COLO829 (cell line): ENCODE data around the gene MED26.

Experiments used
- DNase-seq: peaks from one replicate; pipeline ENCODE4 v3.0.0; 2012; ENCODE audit warnings: low spot score

MED26 gene

DNA sequence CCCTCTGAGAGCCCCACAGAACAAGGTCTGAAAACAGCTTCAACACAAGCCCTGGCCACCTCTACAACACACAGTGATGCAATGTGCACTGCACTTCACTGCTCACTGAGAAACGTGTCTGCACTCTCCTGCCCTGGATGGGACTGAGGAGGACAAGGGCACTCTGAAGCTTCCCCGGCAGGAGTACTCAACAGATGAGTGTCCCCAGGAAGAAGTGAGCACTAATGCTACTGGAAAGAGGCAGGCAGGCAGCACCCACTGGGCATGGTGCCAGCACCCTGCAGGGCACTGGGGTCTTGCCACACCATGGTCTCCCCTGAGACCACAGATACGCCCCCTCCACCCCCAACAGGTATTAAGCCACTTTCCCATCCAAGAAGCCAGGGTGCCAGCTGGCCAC lies 38.1 kb downstream of the MED26 start:
- no peak for DNase-seq

DNA sequence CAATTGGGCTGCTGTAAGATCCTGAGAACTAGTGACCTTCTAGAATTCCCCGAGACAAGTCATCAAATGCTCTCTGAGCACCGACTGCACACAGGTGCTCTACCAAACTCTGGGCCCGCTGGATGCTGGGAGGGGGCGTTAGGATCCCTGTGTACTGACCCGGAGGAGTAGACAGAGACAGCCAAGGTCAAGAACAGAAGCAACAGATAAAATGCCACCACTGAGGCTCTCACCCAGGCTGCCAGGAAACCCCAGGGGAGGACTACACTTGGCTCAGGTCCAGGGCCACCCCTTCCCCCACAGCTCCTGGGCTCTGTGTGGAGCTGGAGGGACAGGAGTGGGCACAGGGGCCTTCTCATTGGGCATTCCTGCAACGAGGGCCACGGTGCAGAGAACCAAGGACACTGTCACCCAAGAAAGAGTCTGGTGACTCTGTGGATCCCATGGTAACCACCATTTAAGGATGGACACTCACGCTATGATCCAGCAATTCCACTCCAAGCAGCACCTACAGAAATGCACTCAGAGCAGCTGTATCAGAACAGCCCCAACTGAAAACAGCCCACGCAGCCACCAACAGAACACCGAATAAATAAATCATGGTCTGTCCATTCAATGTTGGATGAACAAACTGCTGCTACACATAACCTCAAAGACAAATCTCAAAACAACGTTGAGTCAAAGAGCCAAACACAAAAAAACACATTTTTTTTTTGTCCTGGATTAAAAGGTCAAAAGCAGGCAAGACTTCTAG lies 39.0 kb downstream of the MED26 start:
- no peak for DNase-seq

DNA sequence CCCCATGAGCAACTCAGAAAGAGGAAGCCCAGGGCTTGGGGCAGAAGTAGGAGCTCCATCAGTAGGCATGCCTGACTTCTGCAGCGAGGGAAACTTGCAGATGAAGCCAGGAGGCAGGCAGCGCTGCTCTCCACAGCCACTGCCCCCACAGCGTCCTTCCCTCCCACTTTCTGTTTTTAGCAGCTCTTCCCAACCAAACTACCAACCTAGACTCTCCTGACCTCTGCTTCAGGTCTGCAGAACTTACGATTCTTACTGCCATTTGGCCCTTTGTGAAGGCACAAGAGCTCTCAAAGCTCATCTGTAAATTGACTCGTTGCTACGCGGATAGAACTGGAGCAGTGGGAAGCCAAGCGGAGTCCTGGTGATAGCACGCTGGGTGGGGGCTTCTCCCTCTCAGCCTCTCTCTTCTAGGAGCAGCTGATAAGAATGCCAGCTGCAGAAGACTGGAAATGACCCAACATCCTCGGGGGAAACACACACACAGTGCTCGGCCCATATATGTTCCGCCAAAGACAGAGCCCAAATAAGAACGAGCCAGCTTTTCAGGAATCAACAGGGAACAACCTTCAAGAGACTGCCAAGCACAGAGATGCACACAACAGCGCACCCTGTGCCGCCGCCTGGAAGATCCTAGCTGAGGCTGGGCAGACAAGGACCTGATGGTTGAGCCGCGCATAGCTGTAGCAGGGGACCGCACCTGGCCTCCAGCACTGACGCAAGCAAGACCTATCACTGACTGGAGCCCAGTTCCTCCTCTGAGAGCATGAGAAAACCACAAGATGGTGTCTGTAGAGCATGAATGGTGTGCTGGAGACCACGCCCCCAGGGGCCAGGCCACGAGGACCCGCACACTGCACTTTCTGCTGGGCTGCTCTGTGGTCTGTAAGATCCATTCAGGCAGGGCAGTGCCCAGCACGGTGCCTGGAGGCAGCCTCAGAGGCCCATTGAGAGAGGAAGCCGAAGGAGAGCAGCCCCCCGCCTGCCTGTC lies 39.9 kb downstream of the MED26 start:
- DNase-seq: no peak

DNA sequence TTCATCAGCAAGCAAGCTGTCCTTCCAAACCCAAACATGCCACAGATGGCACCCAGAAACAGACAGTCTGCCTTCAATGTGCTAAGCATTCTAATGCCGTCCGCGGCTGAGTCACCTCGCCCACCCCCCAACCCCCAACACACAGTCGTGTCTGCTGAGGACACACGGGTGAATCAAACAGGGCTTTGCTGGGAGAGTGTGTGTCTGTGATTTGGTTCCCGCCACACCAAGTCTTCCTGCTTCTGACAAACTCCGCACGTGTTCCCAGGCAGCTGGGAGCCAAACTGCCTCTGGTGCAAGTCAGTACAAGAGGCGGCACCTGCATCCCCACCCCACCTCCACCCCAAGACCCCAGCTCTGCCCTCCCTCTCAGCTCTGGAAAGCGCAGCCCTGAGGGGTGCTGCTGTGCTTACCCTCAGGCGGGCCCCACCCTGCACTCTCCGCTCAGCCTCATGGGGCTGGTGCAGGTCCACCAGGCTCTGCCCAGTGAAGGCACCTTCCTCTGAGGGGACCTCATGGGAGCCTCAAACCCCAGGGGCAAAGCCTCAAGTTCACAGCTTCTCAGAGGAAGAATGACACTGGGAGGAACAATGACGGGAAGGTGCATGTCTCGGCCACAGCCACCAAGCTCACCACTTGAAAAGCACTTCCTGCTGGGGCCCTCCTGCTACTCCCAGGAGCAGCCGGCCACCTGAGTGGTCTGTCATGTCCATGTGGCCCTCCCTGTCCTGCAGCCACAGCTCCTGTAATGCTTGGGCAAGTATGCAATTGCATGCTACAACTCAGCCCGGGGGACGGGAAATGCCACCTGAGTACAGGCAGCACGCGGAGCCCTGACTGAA lies 40.8 kb downstream of the MED26 start:
- DNase-seq: no peak

DNA sequence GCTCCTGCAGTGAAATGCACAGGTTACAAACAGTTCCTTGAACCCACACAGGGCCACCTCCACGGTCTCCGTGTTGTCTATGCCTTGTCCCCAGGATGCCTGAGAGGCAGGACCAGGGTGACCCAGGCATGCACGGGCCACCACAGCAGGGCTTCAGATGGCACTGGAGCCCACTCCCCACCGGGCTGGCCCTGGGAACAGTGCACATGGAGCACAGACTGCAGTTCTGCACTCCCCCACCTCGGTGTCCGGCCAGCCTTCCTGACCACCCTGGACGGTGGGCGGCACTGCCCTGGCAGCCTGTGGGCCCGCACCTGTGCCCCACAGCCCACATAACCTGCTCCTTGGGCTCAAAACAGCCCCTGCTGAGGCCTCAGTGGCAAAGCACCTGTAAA lies 41.5 kb downstream of the MED26 start:
- no peak for DNase-seq

DNA sequence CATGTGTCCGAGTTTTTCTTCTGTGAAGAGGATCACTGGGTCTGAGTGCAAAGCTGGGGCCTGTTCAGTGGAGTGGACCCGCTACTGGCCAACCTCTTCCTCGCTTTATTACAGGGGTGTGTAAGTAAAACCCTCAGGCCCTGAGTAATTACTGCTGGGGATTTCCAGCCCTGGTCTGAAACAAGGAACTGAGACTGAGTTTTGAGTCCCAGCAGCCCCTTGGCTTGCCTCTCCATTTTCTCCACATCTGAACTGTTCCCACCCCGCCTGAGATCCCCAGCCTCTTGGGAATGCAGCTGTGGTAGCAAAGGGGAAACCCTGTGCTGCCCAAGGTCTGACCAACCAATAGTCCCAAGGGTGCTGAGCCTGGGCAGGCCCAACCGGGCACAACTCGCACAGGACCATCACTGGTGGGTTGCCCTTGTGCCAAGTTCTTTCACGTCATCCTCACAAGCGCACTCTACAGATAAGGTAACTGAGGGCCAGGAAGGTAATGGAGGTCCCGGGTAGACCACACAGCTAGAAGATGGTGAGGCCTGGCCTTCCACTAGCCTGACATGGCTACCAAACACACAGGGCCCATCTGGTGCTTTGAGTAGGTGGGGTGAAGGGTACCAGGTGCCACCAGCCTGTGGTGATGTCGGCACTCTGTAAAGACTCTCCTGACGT lies 42.1 kb downstream of the MED26 start:
- no peak for DNase-seq

DNA sequence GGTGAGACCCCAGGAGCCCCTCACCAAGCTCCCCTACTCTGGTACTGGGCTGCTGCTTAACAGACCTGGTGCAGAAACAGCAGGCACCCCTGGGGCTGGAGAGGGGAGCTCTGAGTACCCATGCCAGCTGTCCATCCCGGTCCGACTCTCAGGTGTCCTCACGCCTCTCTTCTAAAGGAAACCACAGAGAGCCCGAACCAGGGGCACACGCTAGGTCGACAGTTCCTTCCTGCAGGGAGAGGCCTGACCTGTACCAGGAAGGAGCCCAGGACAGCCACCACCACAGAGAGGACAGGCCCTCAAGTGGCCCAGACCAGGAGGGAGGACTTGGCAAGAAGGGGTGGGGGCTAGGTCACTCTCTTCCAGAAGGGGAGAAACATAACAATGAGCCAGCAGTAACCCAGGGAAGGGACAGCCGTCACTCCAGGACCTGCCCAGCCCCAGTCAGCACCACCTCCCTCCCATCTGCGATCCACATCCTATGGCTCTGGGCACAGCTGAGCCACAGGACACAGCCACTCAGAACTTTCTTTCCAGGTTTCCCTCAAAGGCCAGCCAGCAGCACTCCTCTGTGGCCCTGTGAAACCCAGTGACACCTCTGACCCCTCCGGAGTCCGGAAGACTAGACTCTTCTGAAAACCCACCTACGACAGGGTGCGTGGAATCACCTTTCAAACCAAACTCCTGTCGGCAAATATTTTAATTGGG lies 42.8 kb downstream of the MED26 start:
- no peak for DNase-seq

DNA sequence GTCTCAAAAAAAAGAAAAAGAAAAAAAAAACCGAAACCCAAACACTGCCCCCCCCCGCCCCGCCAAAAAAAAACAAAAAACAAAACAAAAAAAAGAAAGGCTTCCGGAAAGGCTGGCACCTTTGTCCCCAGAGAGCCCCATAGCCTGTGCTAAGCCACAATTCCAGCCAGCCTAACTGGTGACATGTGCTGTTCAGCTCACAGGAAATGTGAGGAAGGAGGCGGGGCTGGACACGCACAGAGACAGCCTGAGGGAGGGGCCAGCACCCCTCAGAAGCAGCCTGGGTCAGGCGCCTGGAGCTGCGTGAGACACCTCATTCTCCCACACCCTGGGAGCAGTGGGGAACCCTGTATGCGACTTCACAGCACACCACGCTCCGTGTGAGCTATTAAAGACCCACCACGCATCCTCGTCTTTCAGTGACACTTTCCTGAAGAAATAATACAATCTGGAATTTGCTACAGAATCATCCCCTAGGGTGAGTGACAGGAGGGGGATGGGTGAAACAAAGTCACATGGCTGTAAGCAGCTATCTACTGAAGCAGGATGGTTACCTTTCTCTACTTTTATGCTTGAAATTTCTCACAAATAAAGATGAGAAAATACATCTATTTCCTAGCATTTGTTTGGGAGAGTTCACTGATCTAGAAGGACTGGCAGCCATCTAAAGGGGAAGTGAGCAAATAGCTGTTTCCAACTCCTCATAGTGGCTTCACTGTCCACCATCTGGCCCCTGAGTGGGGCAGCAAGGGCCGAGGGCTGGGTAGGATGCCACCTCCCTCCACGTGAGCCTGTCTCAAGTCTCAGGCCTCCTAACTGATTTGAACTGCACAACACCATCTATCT lies 43.5 kb downstream of the MED26 start:
- DNase-seq: peak; percentile 79

DNA sequence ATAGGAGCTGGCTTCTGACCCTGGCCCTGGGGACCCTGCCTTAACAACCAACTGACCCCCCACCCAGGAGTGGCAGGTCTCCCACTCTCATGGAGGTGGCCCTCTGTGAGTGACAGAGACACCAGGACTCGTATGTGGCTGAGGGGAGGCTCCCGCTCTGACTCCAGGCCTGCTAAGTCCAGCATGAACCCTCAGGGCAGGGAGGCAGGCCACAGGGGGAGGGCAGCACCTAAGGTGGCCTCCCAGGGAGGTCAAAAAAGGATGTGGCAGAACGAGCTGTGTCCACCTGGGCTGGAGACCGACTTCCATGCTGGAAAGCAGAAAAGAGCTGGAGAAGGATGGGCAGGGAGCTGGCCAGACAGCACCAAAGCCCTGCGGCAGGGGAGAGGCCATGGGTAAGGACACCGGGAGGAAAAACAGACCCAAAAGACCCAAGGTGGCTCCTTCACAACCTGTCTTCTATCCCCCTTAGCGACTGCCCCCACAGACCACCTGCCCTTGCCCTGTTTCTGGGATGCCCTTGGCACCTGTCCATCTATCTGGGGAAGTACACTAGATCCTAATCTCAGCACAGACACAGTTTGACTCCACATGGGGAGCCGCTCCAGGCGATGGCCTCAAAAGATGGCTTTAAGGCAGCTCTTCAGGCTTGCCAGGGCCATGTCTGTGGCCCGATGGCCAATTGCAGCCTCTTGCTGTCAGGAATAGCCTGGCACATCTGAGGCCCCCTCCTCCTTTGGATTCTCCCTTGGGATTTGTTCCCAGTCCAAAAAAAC lies 45.3 kb downstream of the MED26 start:
- no peak for DNase-seq

DNA sequence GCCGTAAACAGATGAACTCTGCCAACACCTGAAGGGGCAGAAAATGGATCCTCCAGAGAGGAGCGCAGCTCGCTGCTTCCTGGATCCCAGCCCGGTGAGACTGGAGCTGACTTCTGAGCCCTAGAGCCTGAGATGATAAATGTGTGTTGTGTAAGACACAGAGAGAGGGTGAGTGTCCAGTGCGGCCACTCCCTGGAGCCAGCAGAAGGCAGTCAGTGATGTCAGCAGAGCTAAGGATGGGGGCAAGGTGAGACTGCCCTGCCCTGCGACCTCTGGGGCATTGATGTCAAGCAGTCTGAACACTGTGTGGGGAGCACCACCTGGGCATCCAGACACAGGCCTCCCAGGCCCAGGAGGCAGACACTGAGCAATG lies 46.0 kb downstream of the MED26 start:
- no peak for DNase-seq

DNA sequence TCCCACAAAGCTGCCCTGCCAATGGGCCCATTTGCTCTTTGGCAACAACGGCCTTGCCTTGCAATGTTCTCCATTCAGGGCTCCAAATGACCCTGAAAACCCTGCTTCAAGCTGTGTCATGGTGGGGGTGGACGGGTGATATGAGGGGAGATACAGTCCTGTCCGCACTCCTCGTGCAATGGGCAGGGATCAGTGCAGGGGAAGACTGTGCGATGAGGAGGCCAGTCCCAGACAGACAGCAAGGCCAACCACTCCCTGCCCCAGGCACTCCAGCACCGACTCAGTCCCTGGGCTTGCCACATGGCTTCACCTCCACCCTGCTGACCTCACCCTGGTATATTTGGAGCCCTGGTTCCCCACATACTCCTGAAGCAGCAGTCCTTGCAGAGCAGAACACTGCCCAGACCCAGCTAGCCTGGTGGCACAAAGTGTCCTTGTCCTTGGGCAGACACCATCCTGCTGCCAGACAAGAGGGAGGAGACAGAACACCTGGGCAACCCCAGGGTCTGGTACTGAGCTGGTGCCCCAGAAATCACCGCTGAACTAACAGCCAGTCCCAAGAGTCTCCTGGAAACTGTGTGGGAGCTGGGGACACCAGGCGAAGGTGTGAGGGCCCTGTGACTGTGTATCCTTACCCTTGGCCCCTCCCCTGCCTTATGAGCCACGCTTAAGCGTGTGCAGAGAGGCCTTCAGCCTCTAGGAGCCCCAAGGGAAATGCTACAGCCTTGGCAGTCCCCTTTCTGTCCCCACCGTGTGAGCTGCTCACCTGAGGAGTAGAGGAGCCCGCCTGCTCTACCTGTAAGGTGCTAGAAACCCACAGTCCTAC lies 46.6 kb downstream of the MED26 start:
- no peak for DNase-seq

DNA sequence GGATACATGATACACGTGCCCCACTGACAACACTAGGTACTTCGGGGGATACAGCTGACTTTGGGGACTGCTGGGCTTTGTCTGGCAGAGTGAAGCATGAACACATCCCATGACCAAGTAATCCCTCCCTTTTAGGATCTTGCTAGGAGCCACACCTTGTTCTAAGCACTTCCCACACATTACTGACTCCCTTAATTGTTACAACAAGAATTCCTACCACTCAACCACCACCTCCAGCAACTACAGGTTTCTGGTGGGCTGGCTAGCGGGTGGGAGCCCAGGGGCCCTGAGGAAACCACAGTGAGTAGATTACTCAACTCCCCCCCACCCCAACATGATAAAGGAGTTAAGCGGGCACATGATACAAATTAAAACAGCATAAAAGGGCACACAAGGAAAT lies 48.6 kb downstream of the MED26 start:
- DNase-seq: no peak

DNA sequence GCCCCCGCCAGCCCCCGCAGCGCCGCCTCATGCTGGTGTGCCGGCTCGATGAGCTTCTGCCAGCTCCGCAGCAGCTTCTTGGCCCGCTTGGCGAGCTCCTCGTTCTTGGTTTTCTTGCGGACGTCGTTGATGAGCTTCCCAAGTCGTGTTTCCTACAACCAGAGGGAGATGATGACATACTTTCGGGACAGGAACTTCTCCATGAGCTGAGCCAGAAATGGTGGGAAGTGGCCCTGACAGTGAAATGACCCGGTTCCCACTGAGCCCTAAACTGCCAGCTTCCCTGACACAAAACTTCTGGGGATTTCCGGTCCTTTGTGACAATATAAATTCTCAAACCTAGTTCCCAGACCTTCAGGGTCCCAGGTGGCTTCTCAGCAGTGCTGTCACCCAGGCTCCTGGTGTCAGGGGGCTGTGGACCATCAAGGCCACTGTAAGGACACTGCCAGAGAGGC lies 50.4 kb downstream of the MED26 start:
- no peak for DNase-seq

DNA sequence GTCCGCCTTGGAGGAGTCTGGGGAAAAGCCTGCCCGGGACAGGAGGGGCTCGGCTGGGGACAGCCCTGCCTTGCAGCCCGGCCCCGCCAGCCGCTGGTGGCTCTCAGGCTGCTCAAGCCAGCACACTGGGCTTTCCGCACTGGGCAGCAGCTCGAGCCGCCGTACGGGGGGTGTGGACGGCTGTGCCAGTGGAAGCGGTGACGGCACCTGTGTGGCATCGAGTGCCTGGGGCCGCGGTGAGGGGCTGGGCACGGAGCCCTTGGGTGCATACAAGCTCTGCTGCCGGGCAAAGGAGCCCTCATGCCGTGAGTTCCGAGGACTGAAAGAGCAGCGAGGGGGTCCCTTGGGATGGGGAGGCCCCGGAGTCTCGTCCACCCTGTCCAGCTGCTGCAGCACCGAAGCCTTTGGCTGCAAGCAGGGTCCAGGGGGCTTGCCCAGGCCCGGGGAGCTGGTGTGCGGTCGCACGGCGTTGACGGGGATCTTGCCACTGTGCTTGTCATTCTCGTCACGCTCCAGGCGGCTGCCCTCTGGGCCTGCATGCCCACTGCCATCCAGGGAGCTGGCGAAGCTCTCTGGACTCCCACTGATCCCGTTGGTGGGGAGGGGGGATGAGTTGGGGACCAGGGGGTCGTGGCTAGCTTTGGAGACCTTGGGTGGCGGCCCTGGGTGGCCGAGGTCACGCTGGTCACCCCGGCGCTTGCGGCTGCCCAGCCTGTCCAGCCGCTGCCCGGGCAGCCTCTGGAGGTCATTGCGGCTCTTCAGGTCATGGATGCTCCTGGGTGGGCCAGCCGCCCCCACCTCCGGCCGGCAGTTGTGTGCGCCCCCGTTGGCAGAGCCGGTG lies 51.1 kb downstream of the MED26 start:
- DNase-seq: no peak

DNA sequence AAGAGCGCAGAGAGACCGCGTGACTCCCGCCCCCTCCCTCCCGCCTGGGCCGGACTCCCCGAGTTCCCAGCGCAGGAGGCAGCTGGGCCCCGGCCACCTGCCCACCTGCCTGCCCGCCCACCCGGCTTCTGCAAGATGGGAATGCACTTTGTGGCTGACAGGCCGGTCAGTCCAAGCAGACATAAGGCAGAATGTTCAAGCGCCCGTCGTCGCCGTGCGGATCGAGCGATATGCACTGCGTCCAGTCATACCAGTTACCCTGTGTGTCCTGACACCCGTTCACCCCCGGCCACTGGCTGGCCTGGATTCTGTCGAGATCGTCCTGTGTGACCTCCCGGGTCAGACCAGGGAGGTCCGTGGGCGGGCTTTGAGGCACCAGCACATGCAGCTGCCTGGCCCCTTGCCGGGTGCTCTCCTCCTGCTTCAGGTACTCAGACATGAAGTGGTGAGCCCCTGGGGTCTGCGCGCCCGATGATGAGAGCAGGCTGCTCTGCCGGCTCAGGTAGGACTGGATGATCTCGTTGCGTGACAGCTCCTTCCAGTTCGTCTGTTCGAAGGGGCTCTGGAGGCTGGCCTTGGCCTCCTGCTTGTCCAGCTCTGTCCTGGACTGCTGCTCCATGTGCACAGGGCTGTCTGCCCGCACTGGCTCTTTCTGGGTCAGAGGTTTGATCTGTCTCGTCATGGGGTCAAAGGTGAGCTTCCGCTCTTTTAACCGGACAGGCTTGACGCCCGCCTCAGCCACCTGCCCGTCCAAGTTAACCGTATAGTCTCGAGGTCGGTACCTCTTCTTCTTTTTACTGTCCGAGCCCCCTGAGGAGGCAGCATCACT lies 51.9 kb downstream of the MED26 start:
- DNase-seq: no peak

DNA sequence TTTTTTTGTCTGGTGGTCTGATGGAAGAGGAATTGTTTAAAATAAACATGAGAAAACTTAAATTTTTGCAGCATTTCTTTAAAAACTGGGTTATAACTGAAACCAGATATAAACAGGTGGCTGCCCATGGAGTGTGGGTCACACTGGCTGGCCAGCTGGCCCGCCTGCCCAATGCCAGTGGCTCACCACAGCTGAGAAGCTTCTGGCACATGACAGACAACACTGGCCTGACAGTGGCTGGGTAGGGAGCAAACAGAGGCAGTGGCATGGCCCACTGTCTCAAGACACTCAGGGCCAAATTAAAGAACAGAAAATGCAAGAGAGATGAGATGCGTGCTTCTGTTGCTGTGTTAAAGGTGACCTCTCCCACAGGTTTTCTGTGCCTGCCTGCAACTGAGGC lies 52.7 kb downstream of the MED26 start:
- DNase-seq: no peak

DNA sequence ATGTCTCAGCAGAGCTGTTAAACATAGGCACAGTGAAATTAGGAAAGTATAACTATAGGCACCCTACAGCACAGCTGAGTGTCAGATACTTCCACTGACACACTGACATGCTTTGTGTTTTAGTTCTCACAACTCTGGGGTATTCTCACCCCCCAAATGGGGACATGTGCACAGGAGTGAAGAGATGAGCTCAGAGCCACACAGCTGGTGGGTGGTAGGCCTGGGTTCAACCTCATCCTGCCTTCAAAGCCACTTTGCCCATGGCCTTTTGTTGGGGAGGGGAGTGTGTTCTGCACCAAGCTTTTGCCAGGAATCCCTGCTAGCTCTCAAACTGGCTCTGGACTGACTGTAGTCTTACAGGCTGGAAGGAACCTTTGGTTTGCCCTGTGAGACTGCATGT lies 54.1 kb downstream of the MED26 start:
- no peak for DNase-seq
